Measurements from ENCODE around the gene NRG3.

The NRG3 gene

DNA sequence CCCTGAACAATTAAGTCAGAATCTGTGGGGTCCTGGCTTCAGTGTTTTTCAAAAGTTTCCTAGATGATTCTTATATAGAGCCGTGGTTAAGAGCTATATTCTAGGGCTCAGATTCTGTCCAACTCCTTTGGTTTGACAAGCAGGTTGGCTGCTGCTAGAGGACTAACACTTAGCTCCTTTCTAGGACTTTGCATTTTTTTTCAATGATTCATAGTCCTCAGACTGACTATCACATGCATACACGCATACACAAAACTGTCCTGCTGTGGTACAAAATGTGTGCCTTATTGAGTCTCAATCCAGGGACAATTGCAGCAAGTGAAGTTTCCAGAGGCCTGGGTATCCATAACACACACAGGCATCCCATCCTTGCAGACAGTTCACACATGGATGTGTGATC is 392.0 kb downstream of the NRG3 start:
- H3K27ac Mint-ChIP-seq, result no peak overlapping the region
- H3K4me1 Mint-ChIP-seq, result no peaks in the 10 kb centered on the region
- TF ChIP-seq, protein P1, sequence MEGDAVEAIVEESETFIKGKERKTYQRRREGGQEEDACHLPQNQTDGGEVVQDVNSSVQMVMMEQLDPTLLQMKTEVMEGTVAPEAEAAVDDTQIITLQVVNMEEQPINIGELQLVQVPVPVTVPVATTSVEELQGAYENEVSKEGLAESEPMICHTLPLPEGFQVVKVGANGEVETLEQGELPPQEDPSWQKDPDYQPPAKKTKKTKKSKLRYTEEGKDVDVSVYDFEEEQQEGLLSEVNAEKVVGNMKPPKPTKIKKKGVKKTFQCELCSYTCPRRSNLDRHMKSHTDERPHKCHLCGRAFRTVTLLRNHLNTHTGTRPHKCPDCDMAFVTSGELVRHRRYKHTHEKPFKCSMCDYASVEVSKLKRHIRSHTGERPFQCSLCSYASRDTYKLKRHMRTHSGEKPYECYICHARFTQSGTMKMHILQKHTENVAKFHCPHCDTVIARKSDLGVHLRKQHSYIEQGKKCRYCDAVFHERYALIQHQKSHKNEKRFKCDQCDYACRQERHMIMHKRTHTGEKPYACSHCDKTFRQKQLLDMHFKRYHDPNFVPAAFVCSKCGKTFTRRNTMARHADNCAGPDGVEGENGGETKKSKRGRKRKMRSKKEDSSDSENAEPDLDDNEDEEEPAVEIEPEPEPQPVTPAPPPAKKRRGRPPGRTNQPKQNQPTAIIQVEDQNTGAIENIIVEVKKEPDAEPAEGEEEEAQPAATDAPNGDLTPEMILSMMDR (IDR thresholded peaks at IDR 0.05; ENCODE audit: unreplicated experiment in 3 of 3), result no peak
- no peaks in the 10 kb centered on the region for H3K36me3 Mint-ChIP-seq (ENCODE audit: low read depth)
- no peaks in the 10 kb centered on the region for H3K9me3 Mint-ChIP-seq
- no peaks in the 10 kb centered on the region for H3K27me3 Mint-ChIP-seq (ENCODE audit: low read depth)
- no peak overlapping the region for H3K4me3 Mint-ChIP-seq

DNA sequence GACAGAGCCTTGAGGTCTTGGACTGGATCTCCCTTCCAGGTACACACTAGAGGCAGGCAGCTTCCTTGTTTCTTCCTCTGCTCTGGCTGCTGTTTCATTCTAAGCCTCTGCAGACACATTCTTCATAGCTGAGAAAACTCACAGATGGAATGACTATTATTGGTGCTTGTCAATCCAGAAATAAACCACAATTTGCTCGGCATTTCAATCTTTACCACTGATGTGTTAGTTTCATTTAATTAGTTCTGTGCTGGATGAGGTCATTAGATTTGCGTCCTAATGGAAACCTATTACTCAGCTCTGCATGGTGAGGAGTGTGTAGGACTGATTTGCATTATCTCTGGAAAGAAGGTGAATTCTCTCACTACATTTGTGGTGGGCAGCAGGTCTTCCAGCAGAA is 392.5 kb downstream of the NRG3 start:
- TF ChIP-seq, protein P1 (IDR thresholded peaks at IDR 0.05; ENCODE audit: unreplicated experiment in 3 of 3), result no peak
- Mint-ChIP-seq H3K27me3 (ENCODE audit: low read depth) (no peaks in the 10 kb centered on the region), H3K4me1 (no peaks in the 10 kb centered on the region), H3K4me3 (no peak overlapping the region), H3K36me3 (ENCODE audit: low read depth) (no peaks in the 10 kb centered on the region), H3K27ac (no peak overlapping the region), H3K9me3 (no peaks in the 10 kb centered on the region)

DNA sequence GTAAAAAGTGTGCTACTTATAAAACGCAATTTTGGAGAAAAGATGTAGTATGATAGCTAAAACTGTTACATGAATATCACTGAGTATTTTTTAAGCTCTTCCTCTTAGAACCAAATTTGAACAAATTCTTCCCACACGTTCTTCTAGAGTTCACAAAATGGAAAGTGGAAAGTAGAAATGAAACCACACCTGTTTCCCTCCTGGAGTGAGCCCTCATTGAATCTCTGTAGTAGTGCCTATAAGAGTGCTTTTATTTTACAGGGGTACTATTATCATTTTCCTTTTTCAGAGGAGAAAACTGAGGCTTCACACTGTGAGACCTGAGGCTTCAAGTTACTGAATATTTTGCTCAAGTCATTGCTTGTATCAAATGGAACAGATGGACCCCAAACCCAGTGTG is 393.0 kb downstream of the NRG3 start:
- H3K4me1 Mint-ChIP-seq, result no peaks in the 10 kb centered on the region
- TF ChIP-seq, protein P1 (IDR thresholded peaks at IDR 0.05; ENCODE audit: unreplicated experiment in 3 of 3), result no peak
- no peaks in the 10 kb centered on the region for H3K36me3 Mint-ChIP-seq (ENCODE audit: low read depth)
- H3K9me3 Mint-ChIP-seq, result no peaks in the 10 kb centered on the region
- no peak overlapping the region for H3K27ac Mint-ChIP-seq
- H3K27me3 Mint-ChIP-seq (ENCODE audit: low read depth), result no peaks in the 10 kb centered on the region
- no peak overlapping the region for H3K4me3 Mint-ChIP-seq

DNA sequence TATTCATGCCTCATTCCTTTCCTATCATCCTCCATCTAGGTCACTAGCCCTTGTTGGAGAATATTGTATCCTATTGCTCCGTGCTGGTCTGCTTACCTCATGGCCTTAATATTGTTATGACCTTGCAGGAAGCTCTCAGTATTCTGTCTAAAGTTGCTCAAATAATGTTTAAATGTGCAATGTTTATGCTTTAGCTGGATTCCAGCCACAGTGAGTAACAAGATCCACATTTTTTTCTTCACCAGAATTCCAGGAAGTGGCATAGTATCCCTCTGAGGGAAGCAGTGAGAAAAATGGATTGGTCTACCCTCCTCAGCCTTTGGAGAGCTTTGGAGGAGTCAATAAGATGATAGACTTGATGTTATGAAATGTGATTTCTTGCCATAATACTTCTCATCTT is 402.6 kb downstream of the NRG3 start:
- no peak overlapping the region for H3K27ac Mint-ChIP-seq
- H3K4me1 Mint-ChIP-seq, result peaks cover 4% of the 10 kb centered on the region
- no peaks in the 10 kb centered on the region for H3K36me3 Mint-ChIP-seq (ENCODE audit: low read depth)
- TF ChIP-seq, protein P1 (IDR thresholded peaks at IDR 0.05; ENCODE audit: unreplicated experiment in 3 of 3), result no peak
- no peaks in the 10 kb centered on the region for H3K27me3 Mint-ChIP-seq (ENCODE audit: low read depth)
- no peaks in the 10 kb centered on the region for H3K9me3 Mint-ChIP-seq
- H3K4me3 Mint-ChIP-seq, result no peak overlapping the region

DNA sequence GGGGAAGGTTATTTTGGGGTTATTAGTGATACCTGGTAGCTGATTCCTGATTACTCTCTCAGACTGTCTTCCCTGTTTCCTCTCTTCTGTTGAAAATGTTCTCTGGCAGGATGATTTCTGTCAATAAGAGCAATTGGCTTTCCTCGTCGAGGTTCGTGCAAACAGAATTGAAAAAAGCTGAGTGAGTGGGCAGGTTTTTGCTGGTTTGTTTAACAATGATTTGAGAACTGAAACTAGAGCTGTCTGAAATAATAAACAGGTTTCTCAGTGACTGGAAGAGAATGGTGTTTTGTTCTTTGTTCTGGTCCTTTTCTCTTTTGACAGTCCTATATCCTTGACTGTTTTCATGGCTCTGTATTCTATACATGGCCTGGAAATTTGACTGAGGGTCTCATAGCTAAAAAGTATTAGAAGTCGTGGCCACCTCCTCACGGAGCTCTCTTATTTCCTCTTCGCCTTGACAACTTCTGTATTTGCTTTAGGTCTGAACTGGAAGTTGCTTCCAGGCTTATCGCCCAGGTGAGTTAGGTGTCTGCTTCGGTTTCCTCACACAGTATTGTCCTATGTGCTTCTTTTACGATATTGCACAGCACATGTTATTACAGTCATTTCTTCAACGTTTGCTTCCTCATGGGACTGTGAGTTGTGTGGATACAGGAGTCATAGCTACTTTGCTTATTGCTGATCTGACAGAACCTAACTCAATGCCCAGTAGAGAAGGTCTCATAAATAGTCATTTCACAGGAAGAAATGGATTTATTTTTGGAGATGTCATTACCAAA is 403.6 kb downstream of the NRG3 start:
- Mint-ChIP-seq H3K4me1 (peaks cover 4% of the 10 kb centered on the region), H3K27me3 (ENCODE audit: low read depth) (no peaks in the 10 kb centered on the region), H3K27ac (no peak overlapping the region), H3K36me3 (ENCODE audit: low read depth) (no peaks in the 10 kb centered on the region), H3K4me3 (no peak overlapping the region), H3K9me3 (no peaks in the 10 kb centered on the region)
- TF ChIP-seq, protein P1 (IDR thresholded peaks at IDR 0.05; ENCODE audit: unreplicated experiment in 3 of 3), result no peak
